Neutrophil (primary cell): ENCODE results near the gene MLLT3.

ENCODE experiments used
- H3K27ac ChIP-seq: fragments of 200-600 bp; sonication (generic); 2 replicates; pipeline ENCODE4 v1.5.1; 2016; ENCODE audit warnings: mild to moderate bottlenecking, moderate library complexity
- H3K27me3 ChIP-seq: fragments of 200-600 bp; sonication (generic); 2 replicates; pipeline ENCODE4 v1.6.0; 2016; ENCODE audit warnings: mild to moderate bottlenecking
- H3K36me3 ChIP-seq: fragments of 200-600 bp; sonication (generic); 2 replicates; pipeline ENCODE4 v1.5.1; 2017
- H3K4me1 ChIP-seq, 2 experiments: fragments of 200-600 bp in 1 of 2; sonication (generic) in 1 of 2; 1 replicate in 1 of 2; 2 replicates in 1 of 2; pipeline versions ENCODE4 v1.5.1 to v1.6.1; 2013 to 2016; ENCODE audit warnings: low read depth in 1 of 2, low read length in 1 of 2, mild to moderate bottlenecking in 1 of 2, moderate library complexity in 1 of 2; ENCODE audit not compliant: control insufficient read depth in 1 of 2, insufficient read depth in 1 of 2
- H3K4me3 ChIP-seq, 2 experiments: fragments of 200-600 bp in 1 of 2; sonication (generic) in 1 of 2; 1 replicate in 1 of 2; 2 replicates in 1 of 2; pipeline ENCODE4 v1.5.1; 2013 to 2016; ENCODE audit warnings: low read depth in 1 of 2, low read length in 1 of 2, mild to moderate bottlenecking in 1 of 2, moderate library complexity in 1 of 2
- H3K9me3 ChIP-seq: fragments of 200-600 bp; sonication (generic); 2 replicates; pipeline ENCODE4 v1.5.1; 2016
- TF ChIP-seq, protein P1 (sequence below): fragments of 200-600 bp; sonication (generic); IDR thresholded peaks from 2 replicates; pipeline ENCODE4 v1.5.1; 2016; ENCODE audit warnings: antibody characterized with exemption

MLLT3 gene

DNA sequence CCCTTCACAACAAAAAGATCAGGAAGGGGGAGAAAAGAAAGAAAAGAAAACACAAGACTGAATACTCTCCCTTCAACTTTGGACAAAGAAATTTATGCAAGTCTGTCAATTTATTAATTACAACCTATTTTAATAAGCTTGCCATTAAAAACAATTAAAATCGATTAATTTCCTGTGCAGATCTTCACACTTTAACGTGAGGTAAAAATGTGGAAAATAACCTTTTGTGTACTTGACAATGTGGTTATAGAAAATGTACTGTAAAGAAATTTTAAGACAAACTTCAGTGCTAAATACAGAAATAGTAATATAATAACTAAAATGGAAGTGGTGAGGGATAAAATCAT is 2.7 kb upstream of the MLLT3 start:
- Histone ChIP-seq H3K27me3 (peaks cover 47% of the 10 kb centered on the region), H3K4me3 (no peak overlapping the region), H3K9me3 (no peaks in the 10 kb centered on the region), H3K4me1 (peaks cover 40 to 45% of the 10 kb centered on the region in 2 experiments), H3K27ac (no peak overlapping the region), H3K36me3 (no peaks in the 10 kb centered on the region)
- TF ChIP-seq, protein P1, sequence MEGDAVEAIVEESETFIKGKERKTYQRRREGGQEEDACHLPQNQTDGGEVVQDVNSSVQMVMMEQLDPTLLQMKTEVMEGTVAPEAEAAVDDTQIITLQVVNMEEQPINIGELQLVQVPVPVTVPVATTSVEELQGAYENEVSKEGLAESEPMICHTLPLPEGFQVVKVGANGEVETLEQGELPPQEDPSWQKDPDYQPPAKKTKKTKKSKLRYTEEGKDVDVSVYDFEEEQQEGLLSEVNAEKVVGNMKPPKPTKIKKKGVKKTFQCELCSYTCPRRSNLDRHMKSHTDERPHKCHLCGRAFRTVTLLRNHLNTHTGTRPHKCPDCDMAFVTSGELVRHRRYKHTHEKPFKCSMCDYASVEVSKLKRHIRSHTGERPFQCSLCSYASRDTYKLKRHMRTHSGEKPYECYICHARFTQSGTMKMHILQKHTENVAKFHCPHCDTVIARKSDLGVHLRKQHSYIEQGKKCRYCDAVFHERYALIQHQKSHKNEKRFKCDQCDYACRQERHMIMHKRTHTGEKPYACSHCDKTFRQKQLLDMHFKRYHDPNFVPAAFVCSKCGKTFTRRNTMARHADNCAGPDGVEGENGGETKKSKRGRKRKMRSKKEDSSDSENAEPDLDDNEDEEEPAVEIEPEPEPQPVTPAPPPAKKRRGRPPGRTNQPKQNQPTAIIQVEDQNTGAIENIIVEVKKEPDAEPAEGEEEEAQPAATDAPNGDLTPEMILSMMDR, result no peak

- no peak overlapping the region for H3K27ac ChIP-seq
- no peaks in the 10 kb centered on the region for H3K9me3 ChIP-seq
- H3K27me3 ChIP-seq, result peaks cover 52% of the 10 kb centered on the region
- TF ChIP-seq, protein P1, result no peak
- no peak overlapping the region for H3K4me3 ChIP-seq
- no peaks in the 10 kb centered on the region for H3K36me3 ChIP-seq
- H3K4me1 ChIP-seq, result peaks cover 42 to 45% of the 10 kb centered on the region in 2 experiments
Measured at GRCh38 chr9:20624201-20625002, 2.1 kb upstream of the MLLT3 start.

- peak overlapping the region; percentile 62 to 79 for H3K4me3 ChIP-seq
- no peaks in the 10 kb centered on the region for H3K36me3 ChIP-seq
- H3K9me3 ChIP-seq, result no peaks in the 10 kb centered on the region
- peaks cover 59% of the 10 kb centered on the region for H3K27me3 ChIP-seq
- TF ChIP-seq, protein P1, result no peak
- H3K4me1 ChIP-seq, result peaks cover 42 to 45% of the 10 kb centered on the region in 2 experiments
- no peak overlapping the region for H3K27ac ChIP-seq
Measured at GRCh38 chr9:20623748-20624124, 1.4 kb upstream of the MLLT3 start.

GRCh38 chr9:20623021-20623747 is 885 bp upstream of the MLLT3 start:
- Histone ChIP-seq H3K36me3 (no peaks in the 10 kb centered on the region), H3K27me3 (peaks cover 65% of the 10 kb centered on the region), H3K9me3 (no peaks in the 10 kb centered on the region), H3K27ac (peak overlapping the region; percentile 27), H3K4me3 (peak overlapping the region; percentile 62 to 79), H3K4me1 (peaks cover 42 to 45% of the 10 kb centered on the region in 2 experiments)
- TF ChIP-seq, protein P1, result no peak

DNA sequence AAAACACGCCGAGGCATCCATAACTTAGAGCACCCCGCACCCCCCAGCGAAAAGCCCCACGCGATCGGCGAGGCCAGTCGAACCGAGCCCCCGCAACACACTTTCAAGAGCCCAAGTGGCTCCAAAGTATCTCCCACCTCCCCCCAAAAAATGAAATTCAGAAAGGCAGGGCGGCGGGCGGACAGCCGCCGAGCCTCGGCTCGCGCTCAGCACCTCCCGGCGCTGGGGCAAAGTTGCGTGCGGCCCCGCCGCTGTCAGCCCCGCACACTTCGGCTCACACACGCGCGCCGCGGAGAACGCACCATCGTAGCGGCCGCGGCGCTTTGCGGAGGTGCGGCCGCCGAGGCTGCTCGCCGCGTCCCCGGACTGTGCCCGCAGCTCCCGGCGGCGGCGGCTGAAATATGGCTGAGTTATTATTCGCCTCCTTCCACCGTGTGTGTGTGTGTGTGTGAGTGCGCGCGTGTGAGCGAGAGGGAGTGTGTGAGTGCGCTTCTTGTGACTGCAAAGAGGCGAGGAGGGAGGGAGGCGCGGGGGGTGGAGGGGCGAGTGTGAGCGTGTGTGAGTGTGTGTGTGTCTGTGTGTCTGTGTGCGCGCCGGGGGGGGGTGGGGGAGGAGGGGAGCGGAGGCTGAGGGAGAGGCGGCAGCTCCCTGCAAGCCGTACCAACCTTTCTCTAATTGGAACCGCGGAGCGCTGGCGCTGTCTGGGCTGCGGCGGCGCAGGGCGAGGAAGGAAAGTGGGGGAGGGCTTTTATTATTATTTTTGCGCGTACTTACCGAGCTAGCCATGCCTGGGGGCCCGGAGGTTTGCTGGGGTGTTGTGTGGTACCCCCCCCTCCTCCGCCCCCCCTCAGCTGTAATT is 599 bp downstream of the MLLT3 start:
- no peaks in the 10 kb centered on the region for H3K36me3 ChIP-seq
- TF ChIP-seq, protein P1, result no peak
- peak overlapping the region; percentile 27 for H3K27ac ChIP-seq
- H3K4me3 ChIP-seq, result peak overlapping the region; percentile 62 to 79
- peaks cover 75% of the 10 kb centered on the region for H3K27me3 ChIP-seq
- H3K9me3 ChIP-seq, result no peaks in the 10 kb centered on the region
- H3K4me1 ChIP-seq, result peaks cover 42 to 45% of the 10 kb centered on the region in 2 experiments
